IPS DF 4.7 (cell line): ENCODE measurements around the gene CGB3.
"Not testable (repeated sequence)": the region's sequence is repeated elsewhere in the genome, so short reads cannot be mapped to it uniquely, and the experiment has no call there.

Experiments used
- DNase-seq: peaks from one replicate; pipeline ENCODE4 v3.0.0-alpha.2; 2013; ENCODE audit warnings: low spot score; ENCODE audit errors: extremely low read depth

Gene CGB3

DNA sequence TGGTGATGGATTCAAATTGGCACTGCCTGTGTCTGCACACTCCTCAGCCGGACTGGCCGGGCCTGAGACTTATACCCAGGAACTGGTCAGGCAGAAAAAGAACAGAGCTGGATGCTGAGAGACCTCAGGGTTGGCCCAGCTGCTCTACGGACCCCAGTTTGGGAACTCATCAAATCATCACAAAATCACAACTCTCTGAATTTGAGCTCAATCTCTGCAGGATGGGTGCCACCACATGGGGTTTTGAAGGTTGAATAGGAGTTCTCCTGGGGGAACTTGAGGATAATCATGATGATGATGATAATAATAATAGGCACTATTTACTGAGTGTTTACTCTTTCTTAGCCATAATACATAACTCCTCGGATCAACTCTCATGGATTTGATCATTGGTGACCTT lies 18.5 kb upstream of the CGB3 start:
- DNase-seq: not testable (repeated sequence)

DNA sequence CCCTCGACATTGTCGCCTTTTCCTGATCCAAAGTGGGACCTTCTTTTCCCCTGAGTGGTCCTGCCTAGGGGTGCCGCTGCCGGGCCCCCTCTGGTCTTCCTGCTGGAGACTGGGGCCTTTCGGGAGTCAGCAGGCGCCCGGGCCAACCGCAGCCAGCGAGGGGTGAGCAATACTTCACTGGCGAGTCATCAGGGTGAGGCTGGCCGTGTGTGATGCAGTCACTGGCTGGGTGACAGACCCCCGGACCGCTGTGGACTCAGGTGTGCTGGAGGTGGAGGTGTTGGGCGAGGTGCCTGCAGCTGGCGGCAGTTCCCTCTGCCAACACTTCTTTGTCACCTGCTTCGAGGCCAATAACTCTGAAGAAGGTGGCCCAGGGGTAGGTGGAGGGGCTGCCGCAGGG lies 18.0 kb upstream of the CGB3 start:
- no peak for DNase-seq

DNA sequence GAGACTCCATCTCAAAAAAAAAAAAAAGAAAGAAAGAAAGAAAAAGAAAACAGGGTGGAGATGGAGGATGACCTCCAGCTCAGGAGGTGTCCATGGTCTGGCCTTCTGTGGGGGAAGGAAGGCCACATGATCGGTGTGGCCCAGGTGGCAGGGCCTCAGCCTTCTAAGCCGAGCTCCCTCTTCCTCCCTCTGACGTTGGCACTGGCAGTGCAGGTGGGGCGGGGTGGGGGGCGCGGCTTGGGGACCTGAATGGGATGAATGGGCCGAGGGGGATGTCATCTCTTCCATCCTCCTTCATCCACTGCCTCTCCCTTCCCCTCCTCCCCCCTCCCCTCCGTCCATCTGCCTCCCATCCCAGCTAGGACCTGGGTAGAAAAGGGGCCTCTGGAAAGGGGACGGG lies 15.6 kb upstream of the CGB3 start:
- not testable (repeated sequence) for DNase-seq

- DNase-seq: not testable (repeated sequence)
Observed at GRCh38 chr19:49038557-49039276, 14.6 kb upstream of the CGB3 start.

DNA sequence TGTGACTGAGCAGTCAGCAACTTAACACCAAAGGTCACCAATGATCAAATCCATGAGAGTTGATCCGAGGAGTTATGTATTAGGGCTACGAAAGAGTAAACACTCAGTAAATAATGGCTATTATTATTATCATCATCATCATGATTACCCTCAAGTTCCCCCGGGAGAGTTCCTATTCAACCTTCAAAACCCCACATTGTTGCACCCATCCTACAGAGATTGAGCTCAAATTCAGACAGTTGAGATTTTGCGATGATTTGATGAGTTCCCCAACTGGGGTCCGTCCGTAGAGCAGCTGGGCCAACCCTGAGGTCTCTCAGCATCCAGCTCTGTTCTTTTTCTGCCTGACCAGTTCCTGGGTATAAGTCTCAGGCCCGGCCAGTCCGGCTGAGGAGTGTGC lies 14.0 kb upstream of the CGB3 start:
- not testable (repeated sequence) for DNase-seq

DNA sequence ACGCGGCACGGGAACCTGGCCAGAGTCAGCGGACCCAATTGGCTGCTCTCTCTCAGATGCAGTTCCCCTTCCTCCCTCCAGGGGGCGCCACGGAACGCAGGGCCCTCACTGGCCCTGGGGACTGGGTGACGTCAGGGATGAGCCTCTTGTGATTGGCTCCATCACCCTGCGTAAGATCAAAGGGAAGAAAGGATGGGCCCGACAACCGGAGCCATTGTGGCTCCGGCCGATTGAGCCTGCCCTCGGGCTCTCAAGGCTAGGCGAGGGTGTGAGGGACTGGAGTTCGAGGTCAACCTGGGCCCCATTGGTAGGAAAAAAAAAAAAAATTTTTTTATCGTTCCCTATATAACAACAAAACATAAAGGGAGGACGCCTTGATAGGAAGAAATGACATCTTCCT lies 12.7 kb upstream of the CGB3 start, which contains the start of gene CGB1:
Gene CGB1 (minus strand): TSS at position 81 of the 400 bp plus-strand sequence. CDS start 184 bp downstream, outside the sequence.
- not testable (repeated sequence) for DNase-seq

- DNase-seq: not testable (repeated sequence)
Observed at GRCh38 chr19:49031642-49032301, 7.6 kb upstream of the CGB3 start, which contains the start of gene CGB2. Gene CGB2, plus strand, starts transcription at chr19:49031890. Its CDS starts 206 bp downstream, at chr19:49032096.

DNA sequence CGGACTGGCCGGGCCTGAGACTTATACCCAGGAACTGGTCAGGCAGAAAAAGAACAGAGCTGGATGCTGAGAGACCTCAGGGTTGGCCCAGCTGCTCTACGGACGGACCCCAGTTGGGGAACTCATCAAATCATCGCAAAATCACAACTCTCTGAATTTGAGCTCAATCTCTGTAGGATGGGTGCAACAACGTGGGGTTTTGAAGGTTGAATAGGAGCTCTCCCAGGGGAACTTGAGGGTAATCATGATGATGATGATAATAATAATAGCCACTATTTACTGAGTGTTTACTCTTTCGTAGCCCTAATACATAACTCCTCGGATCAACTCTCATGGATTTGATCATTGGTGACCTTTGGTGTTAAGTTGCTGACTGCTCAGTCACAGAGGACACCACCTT lies 6.2 kb upstream of the CGB3 start:
- not testable (repeated sequence) for DNase-seq

DNA sequence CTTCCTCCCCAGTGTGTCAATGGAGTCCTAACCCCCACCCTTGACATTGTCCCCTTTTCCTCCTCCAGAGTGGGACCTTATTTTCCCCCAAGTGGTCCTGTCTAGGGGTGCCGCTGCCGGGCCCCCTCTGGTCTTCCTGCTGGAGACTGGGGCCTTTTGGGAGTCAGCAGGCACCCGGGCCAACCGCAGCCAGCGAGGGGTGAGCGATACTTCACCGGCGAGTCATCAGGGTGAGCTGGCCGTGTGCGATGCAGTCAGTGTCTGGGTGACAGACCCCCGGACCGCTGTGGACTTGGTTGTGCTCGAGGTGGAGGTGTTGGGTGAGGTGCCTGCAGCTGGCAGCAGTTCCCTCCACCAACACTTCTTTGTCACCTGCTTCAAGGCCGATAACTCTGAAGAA lies 5.6 kb upstream of the CGB3 start:
- not testable (repeated sequence) for DNase-seq

DNA sequence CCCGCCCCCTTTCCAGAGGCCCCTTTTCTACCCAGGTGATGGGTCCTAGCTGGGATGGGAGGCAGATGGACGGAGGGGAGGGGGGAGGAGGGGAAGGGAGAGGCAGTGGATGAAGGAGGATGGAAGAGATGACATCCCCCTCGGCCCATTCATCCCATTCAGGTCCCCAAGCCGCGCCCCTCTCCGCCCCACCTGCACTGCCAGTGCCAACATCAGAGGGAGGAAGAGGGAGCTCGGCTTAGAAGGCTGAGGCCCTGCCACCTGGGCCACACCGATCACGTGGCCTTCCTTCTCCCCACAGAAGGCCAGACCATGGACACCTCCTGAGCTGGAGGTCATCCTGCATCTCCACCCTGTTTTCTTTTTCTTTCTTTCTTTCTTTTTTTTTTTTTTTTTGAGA lies 4.6 kb upstream of the CGB3 start:
- DNase-seq: not testable (repeated sequence)

- not testable (repeated sequence) for DNase-seq
Observed at GRCh38 chr19:49025599-49025998, 1.5 kb upstream of the CGB3 start.

- not testable (repeated sequence) for DNase-seq
Observed at GRCh38 chr19:49025088-49025487, 955 bp upstream of the CGB3 start.

DNA sequence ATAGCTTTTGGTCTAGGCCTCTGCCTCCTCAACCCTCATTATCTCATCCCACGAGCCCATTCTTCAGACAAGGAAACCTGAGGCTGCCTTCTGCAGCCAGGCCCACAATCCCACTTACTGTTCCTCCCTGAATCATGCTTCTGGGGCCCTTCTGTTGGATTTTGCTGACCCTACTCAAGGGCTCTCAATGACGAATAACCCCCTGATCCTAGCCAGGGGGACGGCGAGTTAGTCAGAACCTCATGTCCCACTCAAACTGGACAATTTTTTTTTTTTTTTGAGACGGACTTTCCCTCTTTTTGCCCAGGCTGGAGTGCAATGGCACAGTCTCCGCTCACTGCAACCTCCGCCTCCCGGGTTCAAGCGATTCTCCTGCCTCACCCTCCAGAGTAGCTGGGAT lies 2.0 kb downstream of the CGB3 start:
- DNase-seq: no peak

- no peak for DNase-seq
Observed at GRCh38 chr19:49020931-49021895, 2.9 kb downstream of the CGB3 start.

- DNase-seq: no peak
Observed at GRCh38 chr19:49020342-49020741, 3.8 kb downstream of the CGB3 start.

- DNase-seq: no peak
Observed at GRCh38 chr19:49019242-49019932, 4.7 kb downstream of the CGB3 start.

- DNase-seq: not testable (repeated sequence)
Observed at GRCh38 chr19:49018388-49019241, 5.5 kb downstream of the CGB3 start.

DNA sequence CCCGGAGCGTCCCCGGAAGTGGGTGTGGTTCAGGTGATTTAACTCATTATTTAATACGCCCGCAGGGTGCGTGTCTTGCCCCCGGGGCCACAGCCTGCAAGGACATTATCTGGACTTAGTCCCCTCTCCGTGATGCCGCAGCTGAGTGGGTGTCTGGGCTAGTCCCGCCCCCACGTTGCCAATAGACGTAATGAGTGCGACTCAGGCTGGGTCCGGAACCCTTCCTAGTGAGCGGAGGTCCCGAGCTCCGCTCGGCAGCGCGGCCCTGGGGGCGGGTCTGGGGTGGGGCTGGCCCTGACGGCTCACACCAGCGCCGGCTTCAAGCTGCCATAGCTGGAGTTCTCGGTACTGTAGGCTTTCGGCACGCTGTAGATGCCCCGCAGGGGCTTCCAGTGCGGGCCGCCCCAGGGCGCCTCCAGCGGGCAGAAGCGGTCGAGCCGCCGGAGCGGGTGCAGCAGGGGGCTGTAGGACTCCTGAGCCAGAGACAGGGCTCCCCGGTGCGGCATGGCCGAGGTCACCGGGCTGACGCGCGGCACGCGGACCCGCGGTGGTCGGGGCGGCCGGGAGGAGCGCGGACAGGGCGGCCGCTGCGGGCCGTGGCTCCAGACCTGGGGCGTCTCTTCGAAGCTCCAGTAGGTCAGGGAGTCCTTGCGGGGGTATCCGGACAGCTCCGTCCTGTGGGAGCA lies 6.3 kb downstream of the CGB3 start:
- DNase-seq: no peak

GRCh38 chr19:49017041-49017665 lies 7.0 kb downstream of the CGB3 start, which contains the start of gene LHB:
Gene LHB, minus strand, starts transcription at chr19:49017091. Its CDS starts 10 bp downstream, at chr19:49017081.
- no peak for DNase-seq
